Measurements from ENCODE around the gene OR5K4.
"Not testable (repeated sequence)": the region's sequence is repeated elsewhere in the genome, so short reads cannot be mapped to it uniquely, and the experiment has no call there.

OR5K4 gene

DNA sequence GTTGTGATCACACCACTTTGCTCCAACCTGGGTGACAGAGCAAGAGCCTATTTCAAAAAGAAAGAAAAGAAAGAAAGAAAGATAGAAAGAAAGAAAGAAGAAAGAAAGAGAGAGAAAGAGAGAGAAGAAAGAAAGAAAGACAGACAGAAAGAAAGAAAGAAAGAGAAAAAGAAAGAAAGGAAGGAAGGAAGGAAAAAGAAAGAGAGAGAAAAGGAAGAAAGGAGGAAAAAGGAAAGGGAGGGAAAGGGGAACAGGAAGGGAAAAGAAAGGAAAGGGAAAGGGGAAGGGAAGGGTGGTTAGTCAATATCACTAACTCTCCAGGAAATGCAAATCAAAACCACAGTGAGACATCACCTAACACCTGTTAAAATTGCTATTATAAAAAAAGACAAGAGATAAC lies 18.2 kb downstream of the OR5K4 start:
- DNase-seq = no peak

DNA sequence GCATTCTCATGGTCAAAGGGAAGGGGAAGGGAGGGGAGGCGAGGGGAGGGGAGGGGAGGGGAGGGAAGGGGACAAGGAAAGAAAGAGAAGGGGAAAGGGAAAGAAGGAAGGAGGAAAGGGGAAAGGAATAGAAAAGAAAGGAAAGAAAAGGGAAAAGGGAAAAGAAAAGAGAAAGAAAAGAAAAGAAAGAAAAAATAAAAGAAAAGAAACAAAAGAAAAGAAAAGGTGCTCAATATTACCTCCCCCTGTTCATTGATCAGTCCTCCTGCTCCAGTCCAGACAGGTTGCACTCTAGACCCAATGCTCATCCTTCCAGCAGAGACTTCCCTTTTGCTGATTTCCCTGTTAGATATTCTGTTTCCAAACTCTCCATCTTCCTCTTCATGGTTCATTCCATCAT lies 18.8 kb downstream of the OR5K4 start:
- no peak for DNase-seq

DNA sequence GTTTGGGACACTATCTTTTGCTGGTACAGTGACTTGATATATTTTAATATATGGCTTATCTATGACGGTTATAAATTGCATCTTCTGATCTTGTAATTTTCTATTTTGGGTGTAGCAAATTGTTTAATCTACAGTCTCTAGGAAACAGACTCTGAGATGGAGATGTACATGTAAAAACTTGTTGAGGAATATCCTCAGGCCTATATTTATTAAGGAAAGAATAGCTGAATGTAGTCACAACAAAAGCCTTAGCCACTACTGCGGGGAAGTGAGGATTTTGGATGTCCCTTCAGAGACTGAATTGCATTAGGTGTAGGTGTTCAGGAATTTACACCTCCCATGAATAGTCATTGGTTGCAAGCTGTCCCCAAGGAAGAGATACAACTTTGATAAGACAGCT lies 23.0 kb downstream of the OR5K4 start:
- no peak for DNase-seq

DNA sequence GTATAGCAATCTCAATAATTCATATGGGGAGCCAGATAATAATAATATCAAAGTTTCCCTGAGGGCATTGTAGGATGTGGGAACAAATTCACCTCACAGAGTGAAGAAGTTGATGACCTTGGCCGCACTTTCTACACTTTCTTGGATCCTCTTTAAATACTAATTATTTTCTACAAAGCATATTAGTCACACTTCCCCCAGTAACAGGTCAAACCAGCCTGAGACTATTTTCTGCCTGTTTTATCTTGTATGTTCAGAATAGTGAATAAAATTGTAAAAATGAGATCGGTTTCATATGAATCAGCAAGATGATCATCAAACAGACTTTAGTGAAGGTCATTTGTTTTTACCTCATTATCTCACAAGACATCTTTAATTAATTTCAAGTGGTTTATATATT lies 34.5 kb downstream of the OR5K4 start:
- no peak for DNase-seq

DNA sequence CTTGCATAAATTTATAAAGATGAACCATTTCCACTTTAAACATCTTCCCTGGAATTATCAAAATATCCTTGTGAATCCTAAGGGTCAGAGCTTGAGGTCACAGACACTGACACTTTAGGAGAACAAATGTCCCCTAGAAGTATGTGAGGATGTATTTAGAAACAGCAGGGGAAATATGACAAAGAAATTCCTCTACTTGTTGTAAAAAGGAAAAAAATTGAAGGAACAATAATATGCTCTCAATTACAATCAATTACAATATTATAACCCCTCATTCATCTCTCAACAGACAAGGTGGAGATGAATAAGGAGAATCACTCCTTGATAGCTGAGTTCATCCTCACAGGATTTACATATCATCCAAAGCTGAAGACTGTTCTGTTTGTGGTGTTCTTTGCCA lies 36.7 kb downstream of the OR5K4 start, which contains the start of gene OR5K3:
TSS of gene OR5K3 (plus strand) at position 301 of the 400 bp plus-strand sequence. CDS start at position 301, 0 bp downstream.
- DNase-seq = no peak

DNA sequence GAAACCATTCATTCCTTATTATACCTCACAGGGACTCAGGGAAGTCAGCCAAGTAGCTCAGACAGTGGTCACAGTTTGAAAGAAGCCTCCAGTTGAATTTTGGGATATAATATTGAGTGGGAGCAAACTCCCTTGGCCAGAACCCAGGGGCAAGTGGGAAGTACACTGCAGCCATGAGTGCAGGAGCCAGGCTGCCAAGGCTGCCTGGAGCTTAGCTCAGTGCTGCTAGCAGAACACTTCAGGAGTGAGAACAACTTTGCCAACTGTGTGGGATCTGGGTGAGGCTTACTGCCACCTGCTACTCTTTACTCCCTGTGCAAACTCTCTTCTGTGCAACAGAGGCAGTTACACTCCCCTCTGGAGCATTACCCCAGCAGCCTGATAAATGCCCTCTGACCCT lies 41.4 kb downstream of the OR5K4 start:
- DNase-seq = no peak

DNA sequence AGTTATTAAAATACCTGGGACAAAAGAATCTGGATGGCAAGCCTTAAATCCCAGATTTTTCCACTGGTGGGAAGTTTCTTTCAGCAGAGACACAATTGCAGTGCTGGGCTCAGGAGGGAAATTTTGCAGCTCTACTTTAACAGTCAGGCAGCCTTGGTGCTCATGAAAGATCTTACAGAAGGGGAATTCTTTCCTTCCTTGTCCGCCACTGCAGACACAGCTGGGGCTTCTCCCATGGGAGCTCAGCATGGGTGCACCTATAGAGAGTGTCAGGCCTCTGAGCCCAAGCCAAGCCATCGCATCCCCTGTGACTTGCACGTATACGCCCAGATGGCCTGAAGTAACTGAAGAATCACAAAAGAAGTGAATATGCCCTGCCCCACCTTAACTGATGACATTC lies 42.8 kb downstream of the OR5K4 start:
- DNase-seq = not testable (repeated sequence)

DNA sequence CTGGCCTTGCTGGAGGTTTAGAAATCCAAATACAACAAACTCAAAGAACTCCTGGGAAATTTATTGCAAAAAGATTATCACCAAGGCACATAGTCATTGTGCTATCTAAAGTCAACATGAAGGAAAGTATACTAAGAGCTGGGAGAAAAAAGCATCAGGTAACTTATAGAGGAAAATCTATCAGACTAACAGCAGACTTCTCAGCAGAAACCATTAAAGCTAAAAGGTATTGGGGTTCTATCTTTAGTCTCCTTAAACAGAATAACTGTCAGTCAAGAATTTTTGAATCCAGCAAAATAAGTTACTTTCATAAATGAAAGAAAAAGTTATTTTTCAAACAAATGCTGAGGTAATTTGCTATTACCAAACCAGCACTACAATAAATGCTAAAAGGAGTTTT lies 44.9 kb downstream of the OR5K4 start:
- no peak for DNase-seq

DNA sequence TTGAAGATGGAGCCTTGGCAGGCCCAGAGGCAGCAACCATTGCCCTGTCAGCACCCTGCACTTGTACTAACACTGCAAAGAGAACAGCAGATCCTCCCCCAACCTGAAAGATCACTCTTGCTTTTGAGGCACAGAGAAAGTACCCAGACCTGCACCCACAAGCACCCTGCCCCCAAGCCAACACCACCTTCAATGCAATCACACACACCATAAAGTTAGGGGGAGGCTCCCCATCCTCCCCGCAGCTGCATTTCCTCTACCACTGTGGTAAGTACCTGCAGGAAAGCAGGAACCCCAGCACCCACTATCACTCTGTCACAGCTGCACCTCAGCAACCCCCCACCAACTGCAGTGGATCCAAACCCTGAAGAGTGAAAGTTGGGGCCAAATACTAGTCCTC lies 48.9 kb downstream of the OR5K4 start:
- no peak for DNase-seq

DNA sequence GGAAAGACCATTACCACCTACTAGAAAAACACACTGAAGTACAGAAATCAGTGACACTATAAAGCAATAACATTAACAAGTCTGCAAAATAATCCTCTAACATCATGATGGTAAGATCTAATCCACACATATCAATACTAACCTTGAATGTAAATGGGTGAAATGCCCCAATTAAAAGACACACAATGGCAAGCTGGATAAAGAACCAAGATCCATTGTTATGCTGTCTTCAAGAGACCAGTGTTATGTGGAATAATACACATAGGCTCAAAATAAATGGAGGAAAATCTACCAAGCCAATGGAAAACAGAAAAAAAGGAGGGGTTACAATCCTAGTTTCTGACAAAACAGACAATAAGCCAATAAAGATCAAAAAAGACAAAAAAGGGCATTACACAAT lies 50.4 kb downstream of the OR5K4 start:
- DNase-seq = no peak
